GM23338 (cell line): ENCODE measurements around the gene TRPM1. TPM values are rescaled to one million over a fixed set of nuclear protein-coding genes. Genes with fewer than 3 reads are reported as not detected.

ENCODE experiments used
- ATAC-seq: fragments of 200-7000 bp; cut with Tn5 transposase; 3 replicates; pipeline ENCODE4 v1.9.1; 2020
- DNase-seq: peaks from one replicate; pipeline ENCODE4 v3.0.0-alpha.2; 2015; ENCODE audit warnings: low spot score
- H2AFZ ChIP-seq: fragments of 200-600 bp; sonication (generic); 2 replicates; pipeline ENCODE4 v1.8.0; 2016; ENCODE audit warnings: antibody characterized with exemption, mild to moderate bottlenecking, moderate library complexity
- H3F3A ChIP-seq: fragments of 200-600 bp; sonication (generic); replicated peaks from 2 replicates; pipeline ENCODE4 v1.8.0; 2017; ENCODE audit warnings: antibody characterized with exemption, mixed run types, low read depth
- H3K27ac ChIP-seq: fragments of 200-600 bp; sonication (generic); 2 replicates; pipeline ENCODE4 v1.6.1; 2016; ENCODE audit warnings: low read depth
- H3K27me3 ChIP-seq: fragments of 200-600 bp; sonication (generic); 2 replicates; pipeline ENCODE4 v1.8.0; 2016; ENCODE audit warnings: mild to moderate bottlenecking, mixed run types, moderate library complexity; ENCODE audit not compliant: insufficient read depth
- H3K36me3 ChIP-seq: fragments of 200-600 bp; sonication (generic); 2 replicates; pipeline ENCODE4 v1.8.0; 2016; ENCODE audit warnings: mild to moderate bottlenecking; ENCODE audit not compliant: insufficient read depth
- H3K4me1 ChIP-seq: fragments of 200-600 bp; sonication (generic); 2 replicates; pipeline ENCODE4 v1.8.0; 2016; ENCODE audit warnings: mild to moderate bottlenecking, moderate library complexity; ENCODE audit not compliant: insufficient read depth
- H3K4me2 ChIP-seq: fragments of 200-600 bp; sonication (generic); 2 replicates; pipeline ENCODE4 v1.7.1; 2017; ENCODE audit warnings: mixed run types
- H3K4me3 ChIP-seq: fragments of 200-600 bp; sonication (generic); 2 replicates; pipeline ENCODE4 v1.6.1; 2016; ENCODE audit warnings: mixed run types
- H3K79me2 ChIP-seq: fragments of 200-600 bp; sonication (generic); replicated peaks from 2 replicates; pipeline ENCODE4 v1.8.0; 2017; ENCODE audit warnings: mild to moderate bottlenecking; ENCODE audit not compliant: insufficient read depth
- H3K9me2 ChIP-seq: fragments of 200-600 bp; sonication (generic); 2 replicates; pipeline ENCODE4 v1.8.0; 2017; ENCODE audit not compliant: insufficient read depth
- H4K20me1 ChIP-seq: fragments of 200-600 bp; sonication (generic); replicated peaks from 2 replicates; pipeline ENCODE4 v1.8.0; 2017; ENCODE audit warnings: mild to moderate bottlenecking; ENCODE audit not compliant: insufficient read depth
- H3K27ac Mint-ChIP-seq: 2 replicates; pipeline ENCODE4 v1.8.0; 2020; ENCODE audit warnings: inconsistent platforms, mild to moderate bottlenecking, moderate library complexity, mixed read lengths
- H3K27me3 Mint-ChIP-seq: 3 replicates; pipeline ENCODE4 v1.8.0; 2022; ENCODE audit warnings: low read depth, mild to moderate bottlenecking, moderate library complexity, mixed read lengths, inconsistent platforms; ENCODE audit not compliant: insufficient read depth, poor library complexity
- H3K36me3 Mint-ChIP-seq: 3 replicates; pipeline ENCODE4 v1.8.0; 2021; ENCODE audit warnings: low read depth, mild to moderate bottlenecking, inconsistent platforms, moderate library complexity, mixed read lengths
- H3K4me1 Mint-ChIP-seq: 3 replicates; pipeline ENCODE4 v1.8.0; 2020; ENCODE audit warnings: mild to moderate bottlenecking, inconsistent platforms, mixed read lengths
- H3K4me3 Mint-ChIP-seq: 3 replicates; pipeline ENCODE4 v1.8.0; 2021; ENCODE audit warnings: moderate library complexity, mild to moderate bottlenecking, inconsistent platforms, mixed read lengths
- H3K9me3 Mint-ChIP-seq: 3 replicates; pipeline ENCODE4 v1.8.0; 2020; ENCODE audit warnings: moderate library complexity, mild to moderate bottlenecking, inconsistent platforms, mixed read lengths
- CREB1 ChIP-seq: fragments of 250-450 bp; sonication (Bioruptor Pico); IDR thresholded peaks from 2 replicates; pipeline ENCODE4 v1.5.0; 2020; ENCODE audit warnings: low read depth, mild to moderate bottlenecking, moderate library complexity
- EZH2 ChIP-seq: fragments of 200-600 bp; sonication (generic); IDR thresholded peaks from one replicate; pipeline ENCODE4 v1.8.0; 2017; ENCODE audit warnings: antibody characterized with exemption, mild to moderate bottlenecking, low read depth; ENCODE audit not compliant: unreplicated experiment
- EZH2phosphoT487 ChIP-seq: fragments of 200-600 bp; sonication (generic); IDR thresholded peaks from one replicate; pipeline ENCODE4 v1.8.1; 2018; ENCODE audit warnings: antibody characterized with exemption; ENCODE audit not compliant: unreplicated experiment
- JUNB ChIP-seq: IDR thresholded peaks from one replicate; pipeline ENCODE4 v1.6.1; 2016; ENCODE audit warnings: antibody characterized with exemption; ENCODE audit not compliant: unreplicated experiment
- NANOG ChIP-seq: IDR thresholded peaks from 2 replicates; pipeline ENCODE4 v1.6.1; 2016; ENCODE audit warnings: antibody characterized with exemption, borderline replicate concordance
- POLR2AphosphoS5 ChIP-seq: IDR thresholded peaks from 2 replicates; pipeline ENCODE4 v1.6.1; 2016; ENCODE audit warnings: antibody characterized with exemption, low read depth
- STAT1 ChIP-seq: IDR thresholded peaks from one replicate; pipeline ENCODE4 v1.6.1; 2016; ENCODE audit warnings: antibody characterized with exemption; ENCODE audit not compliant: unreplicated experiment
- ZNF114 ChIP-seq: fragments of 250-450 bp; sonication (Bioruptor Pico); IDR thresholded peaks from 2 replicates; pipeline ENCODE4 v1.5.0; 2020; ENCODE audit warnings: mild to moderate bottlenecking, moderate library complexity
- ZNF331 ChIP-seq: fragments of 250-450 bp; sonication (Bioruptor Pico); IDR thresholded peaks from 2 replicates; pipeline ENCODE4 v1.5.0; 2020; ENCODE audit warnings: low read depth, mild to moderate bottlenecking, moderate library complexity
- polyA plus RNA-seq: library from polyadenylated mRNA; unstranded; fragments of >200 nt; fragmentation: Nextera tagmentation; extraction: Ambion mirVana; gene quantifications from 2 replicates; pipeline ENCODE4 v1.2.1, GENCODE V29; 2016
- total RNA-seq: library from RNA; depleted of rRNA; stranded (reverse); fragments of >200 nt; shearing (Covaris generic); gene quantifications from 2 replicates; pipeline ENCODE4 v1.2.3, GENCODE V29; 2014
- TF ChIP-seq, protein P1 (sequence below), 2 experiments: fragments of 200-600 bp in 1 of 2; sonication (generic) in 1 of 2; conservative IDR thresholded peaks; 2 replicates each; pipeline versions ENCODE4 v1.5.1 to v1.6.1; 2016 to 2017; ENCODE audit warnings: antibody characterized with exemption in 2 of 2, low read depth in 2 of 2, mild to moderate bottlenecking in 2 of 2, moderate library complexity in 1 of 2
- TF ChIP-seq, protein P2 (sequence below): IDR thresholded peaks from 2 replicates; pipeline ENCODE4 v1.6.1; 2016; ENCODE audit warnings: antibody characterized with exemption
- TF ChIP-seq, protein P3 (sequence below): fragments of 250-450 bp; sonication (Bioruptor Pico); IDR thresholded peaks from 2 replicates; pipeline ENCODE4 v1.5.0; 2020; ENCODE audit warnings: mild to moderate bottlenecking, moderate library complexity
- TF ChIP-seq, protein P4 (sequence below): IDR thresholded peaks from one replicate; pipeline ENCODE4 v1.6.1; 2018; ENCODE audit warnings: antibody characterized with exemption; ENCODE audit not compliant: unreplicated experiment

The TRPM1 gene
- total and polyA plus RNA-seq, 2 experiments from 2014 or later, result 0.19 TPM; not detected in 1

DNA sequence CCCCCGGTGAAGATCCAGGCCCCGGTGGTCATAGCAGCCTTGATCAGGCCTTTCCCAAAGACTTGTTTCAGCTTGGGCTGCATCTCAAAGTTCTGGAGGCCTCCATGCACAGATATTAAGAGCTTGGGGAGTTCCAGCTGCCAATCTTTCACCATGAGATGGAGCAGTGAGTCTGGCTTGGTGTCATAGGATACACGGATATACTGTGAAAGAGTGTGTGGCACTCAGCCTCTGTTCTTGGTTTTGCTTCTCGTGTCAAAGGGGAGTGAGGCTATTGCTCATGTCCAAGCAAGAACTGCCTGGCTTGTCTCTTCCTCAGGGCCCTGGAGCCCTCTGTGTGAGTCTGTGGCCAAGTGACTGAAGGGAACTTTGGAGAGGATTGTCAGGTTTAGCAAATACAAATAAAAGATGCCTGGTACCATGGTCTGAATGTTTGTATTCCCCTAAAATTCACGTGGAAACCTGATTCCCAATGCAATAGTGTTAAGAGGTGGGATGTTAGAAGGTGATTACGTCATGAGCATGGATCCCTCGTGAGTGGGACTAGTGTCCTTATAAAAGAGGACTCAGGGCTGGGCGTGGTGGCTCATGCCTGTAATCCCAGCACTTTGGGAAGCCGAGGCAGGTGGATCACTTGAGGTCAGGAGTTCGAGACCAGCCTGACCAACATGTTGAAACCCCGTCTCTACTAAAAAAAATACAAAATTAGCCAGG lies 33.5 kb downstream of the TRPM1 start:
- H3K9me3 Mint-ChIP-seq, result no peaks in the 10 kb centered on the region
- H3K4me1 Mint-ChIP-seq, result peaks cover 2% of the 10 kb centered on the region; the same call in 1 of the 3 replicates
- ATAC-seq (no peak), DNase-seq (no peak)
- no peaks in the 10 kb centered on the region for H3K79me2 ChIP-seq
- no peaks in the 10 kb centered on the region for H3K36me3 ChIP-seq
- H3K27ac ChIP-seq, result no peak overlapping the region
- peaks cover 31% of the 10 kb centered on the region; the same call in 1 of the 2 replicates for H3K9me2 ChIP-seq
- H3F3A ChIP-seq, result no peaks in the 10 kb centered on the region
- no peaks in the 10 kb centered on the region for H3K4me1 ChIP-seq
- no peak overlapping the region for H3K4me3 Mint-ChIP-seq
- no peak overlapping the region for H3K27ac Mint-ChIP-seq
- H3K27me3 Mint-ChIP-seq, result no peaks in the 10 kb centered on the region
- no peaks in the 10 kb centered on the region for H3K36me3 Mint-ChIP-seq
- no peaks in the 10 kb centered on the region for H4K20me1 ChIP-seq
- no peak overlapping the region for H3K4me2 ChIP-seq
- TF ChIP-seq CREB1 (no peak), ZNF114 (CRISPR knock-in tag) (no peak), STAT1 (no peak), ZNF331 (CRISPR knock-in tag) (no peak), EZH2phosphoT487 (no peak), POLR2AphosphoS5 (no peak), NANOG (no peak), JUNB (no peak), EZH2 (no peak)
- TF ChIP-seq, protein P1, sequence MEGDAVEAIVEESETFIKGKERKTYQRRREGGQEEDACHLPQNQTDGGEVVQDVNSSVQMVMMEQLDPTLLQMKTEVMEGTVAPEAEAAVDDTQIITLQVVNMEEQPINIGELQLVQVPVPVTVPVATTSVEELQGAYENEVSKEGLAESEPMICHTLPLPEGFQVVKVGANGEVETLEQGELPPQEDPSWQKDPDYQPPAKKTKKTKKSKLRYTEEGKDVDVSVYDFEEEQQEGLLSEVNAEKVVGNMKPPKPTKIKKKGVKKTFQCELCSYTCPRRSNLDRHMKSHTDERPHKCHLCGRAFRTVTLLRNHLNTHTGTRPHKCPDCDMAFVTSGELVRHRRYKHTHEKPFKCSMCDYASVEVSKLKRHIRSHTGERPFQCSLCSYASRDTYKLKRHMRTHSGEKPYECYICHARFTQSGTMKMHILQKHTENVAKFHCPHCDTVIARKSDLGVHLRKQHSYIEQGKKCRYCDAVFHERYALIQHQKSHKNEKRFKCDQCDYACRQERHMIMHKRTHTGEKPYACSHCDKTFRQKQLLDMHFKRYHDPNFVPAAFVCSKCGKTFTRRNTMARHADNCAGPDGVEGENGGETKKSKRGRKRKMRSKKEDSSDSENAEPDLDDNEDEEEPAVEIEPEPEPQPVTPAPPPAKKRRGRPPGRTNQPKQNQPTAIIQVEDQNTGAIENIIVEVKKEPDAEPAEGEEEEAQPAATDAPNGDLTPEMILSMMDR (conservative IDR thresholded peaks at IDR 0.05; ENCODE audit: low read depth in 2 of 2), result no peak
- TF ChIP-seq, protein P2, sequence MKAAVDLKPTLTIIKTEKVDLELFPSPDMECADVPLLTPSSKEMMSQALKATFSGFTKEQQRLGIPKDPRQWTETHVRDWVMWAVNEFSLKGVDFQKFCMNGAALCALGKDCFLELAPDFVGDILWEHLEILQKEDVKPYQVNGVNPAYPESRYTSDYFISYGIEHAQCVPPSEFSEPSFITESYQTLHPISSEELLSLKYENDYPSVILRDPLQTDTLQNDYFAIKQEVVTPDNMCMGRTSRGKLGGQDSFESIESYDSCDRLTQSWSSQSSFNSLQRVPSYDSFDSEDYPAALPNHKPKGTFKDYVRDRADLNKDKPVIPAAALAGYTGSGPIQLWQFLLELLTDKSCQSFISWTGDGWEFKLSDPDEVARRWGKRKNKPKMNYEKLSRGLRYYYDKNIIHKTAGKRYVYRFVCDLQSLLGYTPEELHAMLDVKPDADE, result no peak
- TF ChIP-seq, protein P3, sequence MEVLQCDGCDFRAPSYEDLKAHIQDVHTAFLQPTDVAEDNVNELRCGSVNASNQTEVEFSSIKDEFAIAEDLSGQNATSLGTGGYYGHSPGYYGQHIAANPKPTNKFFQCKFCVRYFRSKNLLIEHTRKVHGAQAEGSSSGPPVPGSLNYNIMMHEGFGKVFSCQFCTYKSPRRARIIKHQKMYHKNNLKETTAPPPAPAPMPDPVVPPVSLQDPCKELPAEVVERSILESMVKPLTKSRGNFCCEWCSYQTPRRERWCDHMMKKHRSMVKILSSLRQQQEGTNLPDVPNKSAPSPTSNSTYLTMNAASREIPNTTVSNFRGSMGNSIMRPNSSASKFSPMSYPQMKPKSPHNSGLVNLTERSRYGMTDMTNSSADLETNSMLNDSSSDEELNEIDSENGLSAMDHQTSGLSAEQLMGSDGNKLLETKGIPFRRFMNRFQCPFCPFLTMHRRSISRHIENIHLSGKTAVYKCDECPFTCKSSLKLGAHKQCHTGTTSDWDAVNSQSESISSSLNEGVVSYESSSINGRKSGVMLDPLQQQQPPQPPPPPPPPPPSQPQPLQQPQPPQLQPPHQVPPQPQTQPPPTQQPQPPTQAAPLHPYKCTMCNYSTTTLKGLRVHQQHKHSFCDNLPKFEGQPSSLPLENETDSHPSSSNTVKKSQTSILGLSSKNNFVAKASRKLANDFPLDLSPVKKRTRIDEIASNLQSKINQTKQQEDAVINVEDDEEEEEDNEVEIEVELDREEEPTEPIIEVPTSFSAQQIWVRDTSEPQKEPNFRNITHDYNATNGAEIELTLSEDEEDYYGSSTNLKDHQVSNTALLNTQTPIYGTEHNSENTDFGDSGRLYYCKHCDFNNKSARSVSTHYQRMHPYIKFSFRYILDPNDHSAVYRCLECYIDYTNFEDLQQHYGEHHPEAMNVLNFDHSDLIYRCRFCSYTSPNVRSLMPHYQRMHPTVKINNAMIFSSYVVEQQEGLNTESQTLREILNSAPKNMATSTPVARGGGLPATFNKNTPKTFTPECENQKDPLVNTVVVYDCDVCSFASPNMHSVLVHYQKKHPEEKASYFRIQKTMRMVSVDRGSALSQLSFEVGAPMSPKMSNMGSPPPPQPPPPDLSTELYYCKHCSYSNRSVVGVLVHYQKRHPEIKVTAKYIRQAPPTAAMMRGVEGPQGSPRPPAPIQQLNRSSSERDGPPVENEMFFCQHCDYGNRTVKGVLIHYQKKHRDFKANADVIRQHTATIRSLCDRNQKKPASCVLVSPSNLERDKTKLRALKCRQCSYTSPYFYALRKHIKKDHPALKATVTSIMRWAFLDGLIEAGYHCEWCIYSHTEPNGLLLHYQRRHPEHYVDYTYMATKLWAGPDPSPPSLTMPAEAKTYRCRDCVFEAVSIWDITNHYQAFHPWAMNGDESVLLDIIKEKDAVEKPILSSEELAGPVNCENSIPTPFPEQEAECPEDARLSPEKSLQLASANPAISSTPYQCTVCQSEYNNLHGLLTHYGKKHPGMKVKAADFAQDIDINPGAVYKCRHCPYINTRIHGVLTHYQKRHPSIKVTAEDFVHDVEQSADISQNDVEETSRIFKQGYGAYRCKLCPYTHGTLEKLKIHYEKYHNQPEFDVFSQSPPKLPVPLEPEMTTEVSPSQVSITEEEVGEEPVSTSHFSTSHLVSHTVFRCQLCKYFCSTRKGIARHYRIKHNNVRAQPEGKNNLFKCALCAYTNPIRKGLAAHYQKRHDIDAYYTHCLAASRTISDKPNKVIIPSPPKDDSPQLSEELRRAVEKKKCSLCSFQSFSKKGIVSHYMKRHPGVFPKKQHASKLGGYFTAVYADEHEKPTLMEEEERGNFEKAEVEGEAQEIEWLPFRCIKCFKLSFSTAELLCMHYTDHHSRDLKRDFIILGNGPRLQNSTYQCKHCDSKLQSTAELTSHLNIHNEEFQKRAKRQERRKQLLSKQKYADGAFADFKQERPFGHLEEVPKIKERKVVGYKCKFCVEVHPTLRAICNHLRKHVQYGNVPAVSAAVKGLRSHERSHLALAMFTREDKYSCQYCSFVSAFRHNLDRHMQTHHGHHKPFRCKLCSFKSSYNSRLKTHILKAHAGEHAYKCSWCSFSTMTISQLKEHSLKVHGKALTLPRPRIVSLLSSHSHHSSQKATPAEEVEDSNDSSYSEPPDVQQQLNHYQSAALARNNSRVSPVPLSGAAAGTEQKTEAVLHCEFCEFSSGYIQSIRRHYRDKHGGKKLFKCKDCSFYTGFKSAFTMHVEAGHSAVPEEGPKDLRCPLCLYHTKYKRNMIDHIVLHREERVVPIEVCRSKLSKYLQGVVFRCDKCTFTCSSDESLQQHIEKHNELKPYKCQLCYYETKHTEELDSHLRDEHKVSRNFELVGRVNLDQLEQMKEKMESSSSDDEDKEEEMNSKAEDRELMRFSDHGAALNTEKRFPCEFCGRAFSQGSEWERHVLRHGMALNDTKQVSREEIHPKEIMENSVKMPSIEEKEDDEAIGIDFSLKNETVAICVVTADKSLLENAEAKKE (CRISPR knock-in tag), result no peak
- TF ChIP-seq, protein P4, sequence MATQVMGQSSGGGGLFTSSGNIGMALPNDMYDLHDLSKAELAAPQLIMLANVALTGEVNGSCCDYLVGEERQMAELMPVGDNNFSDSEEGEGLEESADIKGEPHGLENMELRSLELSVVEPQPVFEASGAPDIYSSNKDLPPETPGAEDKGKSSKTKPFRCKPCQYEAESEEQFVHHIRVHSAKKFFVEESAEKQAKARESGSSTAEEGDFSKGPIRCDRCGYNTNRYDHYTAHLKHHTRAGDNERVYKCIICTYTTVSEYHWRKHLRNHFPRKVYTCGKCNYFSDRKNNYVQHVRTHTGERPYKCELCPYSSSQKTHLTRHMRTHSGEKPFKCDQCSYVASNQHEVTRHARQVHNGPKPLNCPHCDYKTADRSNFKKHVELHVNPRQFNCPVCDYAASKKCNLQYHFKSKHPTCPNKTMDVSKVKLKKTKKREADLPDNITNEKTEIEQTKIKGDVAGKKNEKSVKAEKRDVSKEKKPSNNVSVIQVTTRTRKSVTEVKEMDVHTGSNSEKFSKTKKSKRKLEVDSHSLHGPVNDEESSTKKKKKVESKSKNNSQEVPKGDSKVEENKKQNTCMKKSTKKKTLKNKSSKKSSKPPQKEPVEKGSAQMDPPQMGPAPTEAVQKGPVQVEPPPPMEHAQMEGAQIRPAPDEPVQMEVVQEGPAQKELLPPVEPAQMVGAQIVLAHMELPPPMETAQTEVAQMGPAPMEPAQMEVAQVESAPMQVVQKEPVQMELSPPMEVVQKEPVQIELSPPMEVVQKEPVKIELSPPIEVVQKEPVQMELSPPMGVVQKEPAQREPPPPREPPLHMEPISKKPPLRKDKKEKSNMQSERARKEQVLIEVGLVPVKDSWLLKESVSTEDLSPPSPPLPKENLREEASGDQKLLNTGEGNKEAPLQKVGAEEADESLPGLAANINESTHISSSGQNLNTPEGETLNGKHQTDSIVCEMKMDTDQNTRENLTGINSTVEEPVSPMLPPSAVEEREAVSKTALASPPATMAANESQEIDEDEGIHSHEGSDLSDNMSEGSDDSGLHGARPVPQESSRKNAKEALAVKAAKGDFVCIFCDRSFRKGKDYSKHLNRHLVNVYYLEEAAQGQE, result no peak
- no peaks in the 10 kb centered on the region for H3K27me3 ChIP-seq
- H2AFZ ChIP-seq, result no peak overlapping the region
- no peak overlapping the region for H3K4me3 ChIP-seq
